Neural progenitor cell (in vitro differentiated cells): ENCODE measurements around the gene ARF5. TPM values are rescaled to one million over a fixed set of nuclear protein-coding genes. Genes with fewer than 3 reads are reported as not detected.

Source experiments
- DNase-seq: peaks from one replicate; pipeline ENCODE4 v3.0.0-alpha.2; 2016; ENCODE audit warnings: low spot score
- H2AFZ ChIP-seq: fragments of 200-600 bp; sonication (generic); replicated peaks from 2 replicates; pipeline ENCODE4 v1.6.1; 2016; ENCODE audit warnings: antibody characterized with exemption
- H3F3A ChIP-seq: fragments of 200-600 bp; sonication (generic); 2 replicates; pipeline ENCODE4 v1.6.1; 2016; ENCODE audit warnings: antibody characterized with exemption, low read depth
- H3K27ac ChIP-seq: fragments of 200-600 bp; sonication (generic); 2 replicates; pipeline ENCODE4 v1.5.1; 2016; ENCODE audit warnings: mild to moderate bottlenecking
- H3K27me3 ChIP-seq: fragments of 200-600 bp; sonication (generic); 2 replicates; pipeline ENCODE4 v1.6.1; 2016; ENCODE audit warnings: mild to moderate bottlenecking, moderate library complexity
- H3K36me3 ChIP-seq: fragments of 200-600 bp; sonication (generic); 2 replicates; pipeline ENCODE4 v1.5.1; 2016
- H3K4me1 ChIP-seq: fragments of 200-600 bp; sonication (generic); 2 replicates; pipeline ENCODE4 v1.6.1; 2016; ENCODE audit warnings: mixed run types
- H3K4me2 ChIP-seq: fragments of 200-600 bp; sonication (generic); 2 replicates; pipeline ENCODE4 v1.6.1; 2016
- H3K4me3 ChIP-seq: fragments of 200-600 bp; sonication (generic); 2 replicates; pipeline ENCODE4 v1.5.1; 2016
- H3K79me2 ChIP-seq: fragments of 200-600 bp; sonication (generic); 2 replicates; pipeline ENCODE4 v1.6.1; 2016; ENCODE audit warnings: low read depth
- H3K9ac ChIP-seq: fragments of 200-600 bp; sonication (generic); 2 replicates; pipeline ENCODE4 v1.6.1; 2016
- H3K9me3 ChIP-seq: fragments of 200-600 bp; sonication (generic); 2 replicates; pipeline ENCODE4 v1.5.1; 2016; ENCODE audit warnings: low read depth
- H4K20me1 ChIP-seq: fragments of 200-600 bp; sonication (generic); 2 replicates; pipeline ENCODE4 v1.6.1; 2016; ENCODE audit warnings: low read depth
- H3K27ac Mint-ChIP-seq: 3 replicates; pipeline ENCODE4 v1.8.0; 2021; ENCODE audit warnings: mixed read lengths
- H3K27me3 Mint-ChIP-seq: 2 replicates; pipeline ENCODE4 v1.8.0; 2022; ENCODE audit warnings: low read depth, mild to moderate bottlenecking, inconsistent platforms, moderate library complexity, mixed read lengths; ENCODE audit not compliant: insufficient read depth
- H3K36me3 Mint-ChIP-seq: 3 replicates; pipeline ENCODE4 v1.8.0; 2021; ENCODE audit warnings: mixed read lengths
- H3K4me1 Mint-ChIP-seq: 3 replicates; pipeline ENCODE4 v1.8.0; 2021; ENCODE audit warnings: mixed read lengths
- H3K4me3 Mint-ChIP-seq: 3 replicates; pipeline ENCODE4 v1.8.0; 2021; ENCODE audit warnings: mild to moderate bottlenecking, moderate library complexity, mixed read lengths
- H3K9me3 Mint-ChIP-seq: 3 replicates; pipeline ENCODE4 v1.8.0; 2020; ENCODE audit warnings: mixed read lengths
- EZH2 ChIP-seq: fragments of 200-600 bp; sonication (generic); IDR thresholded peaks from 2 replicates; pipeline ENCODE4 v1.6.1; 2017; ENCODE audit warnings: antibody characterized with exemption, mild to moderate bottlenecking, moderate library complexity
- EZH2phosphoT487 ChIP-seq: fragments of 200-600 bp; sonication (generic); IDR thresholded peaks from 2 replicates; pipeline ENCODE4 v1.6.1; 2017; ENCODE audit warnings: antibody characterized with exemption
- total RNA-seq: library from RNA; depleted of rRNA; stranded (reverse); fragments of >200 nt; gene quantifications from 2 replicates; pipeline ENCODE4 v1.2.3, GENCODE V29; 2015; ENCODE audit warnings: low replicate concordance
- TF ChIP-seq, protein P1 (sequence below): fragments of 200-600 bp; sonication (generic); IDR thresholded peaks from 2 replicates; pipeline ENCODE4 v1.5.1; 2017; ENCODE audit warnings: antibody characterized with exemption, mild to moderate bottlenecking

The ARF5 gene
- total RNA-seq, 1 donor from 2014 or later: 229 TPM

- Mint-ChIP-seq H3K36me3 (no peaks in the 10 kb centered on the region), H3K9me3 (no peaks in the 10 kb centered on the region), H3K4me1 (no peaks in the 10 kb centered on the region), H3K4me3 (no peak overlapping the region), H3K27me3 (peaks cover 2% of the 10 kb centered on the region), H3K27ac (no peak overlapping the region)
- no peak for DNase-seq
- Histone ChIP-seq H3K36me3 (no peaks in the 10 kb centered on the region), H3K9me3 (no peaks in the 10 kb centered on the region), H3K27me3 (no peaks in the 10 kb centered on the region), H3K4me3 (no peak overlapping the region), H3K4me1 (no peaks in the 10 kb centered on the region), H3F3A (no peaks in the 10 kb centered on the region), H2AFZ (no peak overlapping the region), H3K9ac (no peak overlapping the region), H4K20me1 (no peaks in the 10 kb centered on the region), H3K27ac (no peak overlapping the region), H3K79me2 (no peaks in the 10 kb centered on the region), H3K4me2 (no peak overlapping the region)
- TF ChIP-seq EZH2 (no peak), EZH2phosphoT487 (no peak)
- TF ChIP-seq, protein P1, sequence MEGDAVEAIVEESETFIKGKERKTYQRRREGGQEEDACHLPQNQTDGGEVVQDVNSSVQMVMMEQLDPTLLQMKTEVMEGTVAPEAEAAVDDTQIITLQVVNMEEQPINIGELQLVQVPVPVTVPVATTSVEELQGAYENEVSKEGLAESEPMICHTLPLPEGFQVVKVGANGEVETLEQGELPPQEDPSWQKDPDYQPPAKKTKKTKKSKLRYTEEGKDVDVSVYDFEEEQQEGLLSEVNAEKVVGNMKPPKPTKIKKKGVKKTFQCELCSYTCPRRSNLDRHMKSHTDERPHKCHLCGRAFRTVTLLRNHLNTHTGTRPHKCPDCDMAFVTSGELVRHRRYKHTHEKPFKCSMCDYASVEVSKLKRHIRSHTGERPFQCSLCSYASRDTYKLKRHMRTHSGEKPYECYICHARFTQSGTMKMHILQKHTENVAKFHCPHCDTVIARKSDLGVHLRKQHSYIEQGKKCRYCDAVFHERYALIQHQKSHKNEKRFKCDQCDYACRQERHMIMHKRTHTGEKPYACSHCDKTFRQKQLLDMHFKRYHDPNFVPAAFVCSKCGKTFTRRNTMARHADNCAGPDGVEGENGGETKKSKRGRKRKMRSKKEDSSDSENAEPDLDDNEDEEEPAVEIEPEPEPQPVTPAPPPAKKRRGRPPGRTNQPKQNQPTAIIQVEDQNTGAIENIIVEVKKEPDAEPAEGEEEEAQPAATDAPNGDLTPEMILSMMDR: no peak
Observed at GRCh38 chr7:127635659-127636285, 47.6 kb downstream of the ARF5 start.

- DNase-seq: no peak
- Mint-ChIP-seq H3K27ac (no peak overlapping the region), H3K4me1 (peaks cover 9% of the 10 kb centered on the region), H3K27me3 (no peaks in the 10 kb centered on the region), H3K9me3 (no peaks in the 10 kb centered on the region), H3K4me3 (no peak overlapping the region), H3K36me3 (no peaks in the 10 kb centered on the region)
- no peak overlapping the region for H3K4me3 ChIP-seq
- peaks cover 8% of the 10 kb centered on the region for H3F3A ChIP-seq
- no peak overlapping the region for H3K9ac ChIP-seq
- H3K27me3 ChIP-seq: no peaks in the 10 kb centered on the region
- H3K9me3 ChIP-seq: no peaks in the 10 kb centered on the region
- no peak overlapping the region for H2AFZ ChIP-seq
- TF ChIP-seq EZH2: no peak
- TF ChIP-seq, protein P1: no peak
- no peak for TF ChIP-seq EZH2phosphoT487
- no peak overlapping the region for H3K27ac ChIP-seq
- peaks cover 15% of the 10 kb centered on the region for H3K4me1 ChIP-seq
- H3K36me3 ChIP-seq: no peaks in the 10 kb centered on the region
- no peak overlapping the region for H3K4me2 ChIP-seq
- H3K79me2 ChIP-seq: no peaks in the 10 kb centered on the region
- no peaks in the 10 kb centered on the region for H4K20me1 ChIP-seq
Observed at GRCh38 chr7:127638197-127638596, 50.0 kb downstream of the ARF5 start.

Other genes with a start within 250 kb of the ARF5 start
- gene ZNF800, start 195.7 kb upstream of the ARF5 start, total RNA-seq: 9.2 and 26.0 TPM in 2 replicates
- 7.1 and 13.5 TPM in 2 replicates for gene GCC1, start 2.8 kb upstream of the ARF5 start, total RNA-seq
- gene FSCN3, start 5.3 kb downstream of the ARF5 start, total RNA-seq: 1.1 and 2.2 TPM in 2 replicates
- not detected in 2 replicates for gene PAX4, start 29.7 kb downstream of the ARF5 start, total RNA-seq
- 146 and 154 TPM in 2 replicates for gene SND1, start 63.8 kb downstream of the ARF5 start, total RNA-seq